Astrocyte (in vitro differentiated cells and primary cell): ENCODE results near the gene IBA57.

Experiments used
- CTCF ChIP-seq: IDR thresholded peaks from 2 replicates; pipeline ENCODE4 v1.5.1; 2011; ENCODE audit warnings: low read depth, mild to moderate bottlenecking, inconsistent platforms, low read length, moderate library complexity; ENCODE audit not compliant: insufficient read depth
- EZH2 ChIP-seq: IDR thresholded peaks from 2 replicates; pipeline ENCODE4 v1.6.1; 2012; ENCODE audit warnings: mild to moderate bottlenecking, low read length, inconsistent platforms; ENCODE audit not compliant: insufficient read depth

GRCh38 chr1:228147768-228148167, 17.8 kb upstream of the IBA57 start:
- TF ChIP-seq EZH2 (no peak), CTCF (no peak)
